H9 (cell line): ENCODE results near the gene TMEM120B. TPM values are rescaled to one million over a fixed set of nuclear protein-coding genes. Genes with fewer than 3 reads are reported as not detected.

ENCODE experiments used
- DNase-seq: peaks from one replicate; pipeline ENCODE4 v3.0.0-alpha.2; 2017
- H2AFZ ChIP-seq: one replicate; pipeline ENCODE4 v1.6.1; 2013; ENCODE audit warnings: mild to moderate bottlenecking, low read length, control low read depth, moderate library complexity
- H2AK5ac ChIP-seq: 2 replicates; pipeline ENCODE4 v1.6.1; 2013; ENCODE audit warnings: low read length, control low read depth, mixed read lengths; ENCODE audit not compliant: insufficient read length
- H2BK120ac ChIP-seq: one replicate; pipeline ENCODE4 v1.6.1; 2013; ENCODE audit warnings: low read depth, mild to moderate bottlenecking, low read length, control low read depth, inconsistent platforms; ENCODE audit not compliant: poor library complexity, severe bottlenecking
- H2BK12ac ChIP-seq: 2 replicates; pipeline ENCODE4 v1.6.1; 2013; ENCODE audit warnings: low read length, control low read depth, mixed read lengths, low read depth; ENCODE audit not compliant: insufficient read length
- H2BK15ac ChIP-seq: 2 replicates; pipeline ENCODE4 v1.6.1; 2013; ENCODE audit warnings: low read depth, low read length, control low read depth
- H2BK20ac ChIP-seq: one replicate; pipeline ENCODE4 v1.6.1; 2013; ENCODE audit warnings: low read depth, mild to moderate bottlenecking, low read length, control low read depth, inconsistent platforms; ENCODE audit not compliant: poor library complexity, severe bottlenecking
- H2BK5ac ChIP-seq: 2 replicates; pipeline ENCODE4 v1.6.1; 2013; ENCODE audit warnings: low read length, control low read depth, mixed read lengths; ENCODE audit not compliant: insufficient read length
- H3K14ac ChIP-seq: 2 replicates; pipeline ENCODE4 v1.6.1; 2013; ENCODE audit warnings: low read length, control low read depth; ENCODE audit not compliant: insufficient read depth
- H3K18ac ChIP-seq: 2 replicates; pipeline ENCODE4 v1.6.1; 2013; ENCODE audit warnings: low read depth, mild to moderate bottlenecking, mixed read lengths, low read length, control low read depth; ENCODE audit not compliant: insufficient read length
- H3K23ac ChIP-seq: 2 replicates; pipeline ENCODE4 v1.6.1; 2013; ENCODE audit warnings: low read length, control low read depth, mixed read lengths, low read depth; ENCODE audit not compliant: insufficient read length
- H3K23me2 ChIP-seq: 2 replicates; pipeline ENCODE4 v1.6.1; 2013; ENCODE audit warnings: low read depth, mild to moderate bottlenecking, mixed read lengths, low read length, control low read depth; ENCODE audit not compliant: insufficient read length, poor library complexity, severe bottlenecking
- H3K27ac ChIP-seq: 2 replicates; pipeline ENCODE4 v1.5.1; 2013; ENCODE audit warnings: low read length, control low read depth, mixed read lengths, low read depth; ENCODE audit not compliant: insufficient read length
- H3K27me3 ChIP-seq: 2 replicates; pipeline ENCODE4 v1.6.1; 2013; ENCODE audit warnings: low read length, control low read depth, inconsistent platforms; ENCODE audit not compliant: insufficient read depth
- H3K4ac ChIP-seq: 2 replicates; pipeline ENCODE4 v1.6.1; 2013; ENCODE audit warnings: low read depth, mild to moderate bottlenecking, control low read depth, inconsistent platforms, low read length, moderate library complexity
- H3K4me1 ChIP-seq: 2 replicates; pipeline ENCODE4 v1.6.1; 2013; ENCODE audit warnings: low read length, control low read depth, inconsistent platforms; ENCODE audit not compliant: insufficient read depth
- H3K4me2 ChIP-seq: 2 replicates; pipeline ENCODE4 v1.6.1; 2013; ENCODE audit warnings: low read length, control low read depth, mixed read lengths; ENCODE audit not compliant: insufficient read length, insufficient read depth
- H3K56ac ChIP-seq: 2 replicates; pipeline ENCODE4 v1.6.1; 2013; ENCODE audit warnings: low read depth, mild to moderate bottlenecking, mixed read lengths, low read length, control low read depth; ENCODE audit not compliant: insufficient read length
- H3K79me1 ChIP-seq: 2 replicates; pipeline ENCODE4 v1.6.1; 2013; ENCODE audit warnings: low read depth, mild to moderate bottlenecking, moderate library complexity, low read length, control low read depth, inconsistent platforms; ENCODE audit not compliant: insufficient read depth, poor library complexity, severe bottlenecking
- H3K79me2 ChIP-seq: 2 replicates; pipeline ENCODE4 v1.6.1; 2013; ENCODE audit warnings: low read length, control low read depth, inconsistent platforms; ENCODE audit not compliant: insufficient read depth
- H3K9ac ChIP-seq: 2 replicates; pipeline ENCODE4 v1.6.1; 2013; ENCODE audit warnings: low read length, control low read depth, mixed read lengths; ENCODE audit not compliant: insufficient read length; ENCODE audit errors: extremely low read depth
- H3K9me3 ChIP-seq: one replicate; pipeline ENCODE4 v1.6.1; 2013; ENCODE audit warnings: low read depth, low read length, inconsistent platforms; ENCODE audit not compliant: control insufficient read depth
- H3T11ph ChIP-seq: one replicate; pipeline ENCODE4 v1.6.1; 2013; ENCODE audit warnings: mild to moderate bottlenecking, low read length, control low read depth, inconsistent platforms
- H4K20me1 ChIP-seq: one replicate; pipeline ENCODE4 v1.6.1; 2013; ENCODE audit not compliant: control insufficient read depth, insufficient read length, insufficient read depth
- H4K5ac ChIP-seq: 2 replicates; pipeline ENCODE4 v1.6.1; 2013; ENCODE audit warnings: low read depth, mild to moderate bottlenecking, mixed read lengths, low read length, control low read depth; ENCODE audit not compliant: insufficient read length
- H4K8ac ChIP-seq: replicated peaks from 2 replicates; pipeline ENCODE4 v1.6.1; 2013; ENCODE audit warnings: low read length, control low read depth, mixed read lengths, low read depth; ENCODE audit not compliant: insufficient read length
- H4K91ac ChIP-seq: 2 replicates; pipeline ENCODE4 v1.6.1; 2013; ENCODE audit warnings: low read depth, mild to moderate bottlenecking, moderate library complexity, mixed read lengths, low read length, control low read depth; ENCODE audit not compliant: insufficient read length
- H3K27ac Mint-ChIP-seq, 3 experiments: 2 replicates in 2 of 3; 3 replicates in 1 of 3; pipeline ENCODE4 v1.8.0; 2020 to 2021; ENCODE audit warnings: mixed read lengths in 3 of 3, mild to moderate bottlenecking in 1 of 3, moderate library complexity in 1 of 3
- H3K27me3 Mint-ChIP-seq: 2 replicates; pipeline ENCODE4 v1.8.0; 2021; ENCODE audit warnings: low read depth, mild to moderate bottlenecking, moderate library complexity, mixed read lengths
- H3K36me3 Mint-ChIP-seq, 3 experiments: 2 replicates in 2 of 3; 3 replicates in 1 of 3; pipeline ENCODE4 v1.8.0; 2020 to 2021; ENCODE audit warnings: low read depth in 3 of 3, mixed read lengths in 3 of 3; ENCODE audit not compliant: insufficient read depth in 1 of 3
- H3K4me1 Mint-ChIP-seq, 2 experiments: 2 replicates each; pipeline ENCODE4 v1.8.0; 2020; ENCODE audit warnings: mixed read lengths in 2 of 2
- H3K4me3 Mint-ChIP-seq, 2 experiments: 2 replicates in 1 of 2; 3 replicates in 1 of 2; pipeline ENCODE4 v1.8.0; 2020 to 2021; ENCODE audit warnings: mild to moderate bottlenecking in 2 of 2, mixed read lengths in 2 of 2, moderate library complexity in 1 of 2
- H3K9me3 Mint-ChIP-seq, 2 experiments: 2 replicates in 1 of 2; 3 replicates in 1 of 2; pipeline ENCODE4 v1.8.0; 2020; ENCODE audit warnings: mild to moderate bottlenecking in 2 of 2, mixed read lengths in 2 of 2, moderate library complexity in 1 of 2
- CTCF ChIP-seq: fragments of 200-600 bp; sonication (generic); conservative IDR thresholded peaks from 3 replicates; pipeline ENCODE4 v1.8.0; 2021; ENCODE audit warnings: antibody characterized with exemption, mild to moderate bottlenecking
- WGBS: extraction: QIAGEN DNeasy Blood & Tissue Kit; methylation state at CpG from one replicate; pipeline ENCODE4 v1.1.7; 2013; ENCODE audit warnings: missing lambda C conversion rate, low lambda C conversion rate, mixed read lengths; ENCODE audit not compliant: insufficient read length; ENCODE audit errors: extremely low coverage; 5-methylcytosine and 5-hydroxymethylcytosine counted together
- total RNA-seq: library from RNA; stranded (reverse); gene quantifications from 2 replicates; pipeline ENCODE4 v1.2.1, GENCODE V29; 2021

TMEM120B gene
- total RNA-seq, 1 experiment from 2014 or later, result 25.8 TPM

GRCh38 chr12:121806009-121806545 lies 93.5 kb downstream of the TMEM120B start:
- Histone ChIP-seq H3K27ac (no peak overlapping the region), H3K56ac (no peak overlapping the region), H2AK5ac (no peak overlapping the region), H2BK120ac (no peak overlapping the region), H3K4me1 (peaks cover 2% of the 10 kb centered on the region; the same call in 1 of the 2 replicates), H3K4me2 (peak overlapping the region; percentile 52), H3T11ph (no peak overlapping the region), H2BK15ac (no peak overlapping the region), H3K79me1 (no peaks in the 10 kb centered on the region), H3K23me2 (peaks cover 18% of the 10 kb centered on the region), H4K20me1 (no peaks in the 10 kb centered on the region), H3K23ac (no peak overlapping the region), H3K9ac (no peak overlapping the region), H4K5ac (no peak overlapping the region), H4K8ac (no peak overlapping the region), H3K79me2 (no peaks in the 10 kb centered on the region; the same call in 1 of the 2 replicates), H4K91ac (no peak overlapping the region), H3K9me3 (no peaks in the 10 kb centered on the region), H3K27me3 (no peaks in the 10 kb centered on the region), H3K4ac (no peak overlapping the region), H2BK5ac (no peak overlapping the region), H3K18ac (no peak overlapping the region), H3K14ac (no peak overlapping the region), H2BK12ac (no peak overlapping the region), H2AFZ (no peak overlapping the region), H2BK20ac (no peak overlapping the region)
- WGBS, result no CpG with 5 or more reads among the region's 16 CpGs
- TF ChIP-seq CTCF, result no peak
- H3K36me3 Mint-ChIP-seq, result peaks cover 20 to 43% (median 41%) of the 10 kb centered on the region in 3 experiments
- peak overlapping the region; percentile 82 to 86 for H3K4me3 Mint-ChIP-seq
- DNase-seq, result no peak
- no peaks in the 10 kb centered on the region; the same call in 1 of the 2 replicates for H3K27me3 Mint-ChIP-seq
- H3K4me1 Mint-ChIP-seq, result peaks cover 30 to 36% of the 10 kb centered on the region in 2 experiments
- H3K9me3 Mint-ChIP-seq, result no peaks in the 10 kb centered on the region
- H3K27ac Mint-ChIP-seq, result peak overlapping the region in 2 of 3 experiments; percentile 73 to 89; a peak in 2 of 7 replicates
